ENCODE data around the gene SGCE.

DNA sequence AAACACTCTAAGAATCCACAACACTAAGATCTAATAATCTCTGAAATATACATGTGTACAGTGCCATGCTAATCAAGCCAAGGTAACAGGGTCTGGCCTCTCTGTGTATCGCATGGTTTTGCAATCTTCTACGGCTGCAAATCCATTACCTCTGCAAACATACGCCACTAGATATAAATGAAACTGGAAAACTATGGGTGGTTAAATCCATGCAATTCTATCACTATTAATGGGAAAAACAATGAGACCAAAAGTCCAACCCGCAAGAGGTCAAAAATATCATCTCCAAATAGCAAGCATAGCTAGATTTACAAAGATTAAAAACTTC lies 23.0 kb downstream of the SGCE start:
- TF ChIP-seq POLR2AphosphoS5 (IDR thresholded peaks at IDR 0.05; ENCODE audit: low read depth, low read length) (no peak), TAF1 (IDR thresholded peaks at IDR 0.05; ENCODE audit: borderline replicate concordance, insufficient read depth, low read length) (no peak), SIN3A (IDR thresholded peaks at IDR 0.05; ENCODE audit: borderline replicate concordance, insufficient read depth, low read length) (no peak)
- TF ChIP-seq, protein P1, sequence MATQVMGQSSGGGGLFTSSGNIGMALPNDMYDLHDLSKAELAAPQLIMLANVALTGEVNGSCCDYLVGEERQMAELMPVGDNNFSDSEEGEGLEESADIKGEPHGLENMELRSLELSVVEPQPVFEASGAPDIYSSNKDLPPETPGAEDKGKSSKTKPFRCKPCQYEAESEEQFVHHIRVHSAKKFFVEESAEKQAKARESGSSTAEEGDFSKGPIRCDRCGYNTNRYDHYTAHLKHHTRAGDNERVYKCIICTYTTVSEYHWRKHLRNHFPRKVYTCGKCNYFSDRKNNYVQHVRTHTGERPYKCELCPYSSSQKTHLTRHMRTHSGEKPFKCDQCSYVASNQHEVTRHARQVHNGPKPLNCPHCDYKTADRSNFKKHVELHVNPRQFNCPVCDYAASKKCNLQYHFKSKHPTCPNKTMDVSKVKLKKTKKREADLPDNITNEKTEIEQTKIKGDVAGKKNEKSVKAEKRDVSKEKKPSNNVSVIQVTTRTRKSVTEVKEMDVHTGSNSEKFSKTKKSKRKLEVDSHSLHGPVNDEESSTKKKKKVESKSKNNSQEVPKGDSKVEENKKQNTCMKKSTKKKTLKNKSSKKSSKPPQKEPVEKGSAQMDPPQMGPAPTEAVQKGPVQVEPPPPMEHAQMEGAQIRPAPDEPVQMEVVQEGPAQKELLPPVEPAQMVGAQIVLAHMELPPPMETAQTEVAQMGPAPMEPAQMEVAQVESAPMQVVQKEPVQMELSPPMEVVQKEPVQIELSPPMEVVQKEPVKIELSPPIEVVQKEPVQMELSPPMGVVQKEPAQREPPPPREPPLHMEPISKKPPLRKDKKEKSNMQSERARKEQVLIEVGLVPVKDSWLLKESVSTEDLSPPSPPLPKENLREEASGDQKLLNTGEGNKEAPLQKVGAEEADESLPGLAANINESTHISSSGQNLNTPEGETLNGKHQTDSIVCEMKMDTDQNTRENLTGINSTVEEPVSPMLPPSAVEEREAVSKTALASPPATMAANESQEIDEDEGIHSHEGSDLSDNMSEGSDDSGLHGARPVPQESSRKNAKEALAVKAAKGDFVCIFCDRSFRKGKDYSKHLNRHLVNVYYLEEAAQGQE (IDR thresholded peaks at IDR 0.05; ENCODE audit: insufficient read depth in 1 of 2, low read depth in 2 of 2, low read length in 2 of 2) = no peak
